Measurements from ENCODE around the gene PRORP. TPM values are rescaled to one million over a fixed set of nuclear protein-coding genes. Genes with fewer than 3 reads are reported as not detected.

PRORP gene
- total RNA-seq, 1 experiment from 2014 or later, result 34.5 TPM

DNA sequence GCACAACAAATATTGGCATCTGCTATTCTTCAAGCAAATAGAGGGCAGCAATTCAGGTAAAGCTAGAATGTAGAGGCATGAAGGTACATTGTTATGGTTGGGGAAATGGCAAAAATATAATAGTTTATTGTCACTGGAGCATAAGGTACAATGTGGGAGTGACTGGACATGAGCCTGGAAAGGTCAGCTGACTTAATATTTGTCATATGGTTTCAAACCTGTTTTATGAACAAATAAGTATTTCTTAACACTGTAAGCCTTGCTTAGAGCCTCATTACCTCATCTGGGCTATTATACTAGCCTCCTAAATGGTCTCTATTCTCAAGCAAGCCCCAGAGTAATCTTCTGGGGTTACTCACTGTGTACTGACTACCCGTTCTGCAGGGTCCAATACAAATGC is 42.6 kb upstream of the PRORP start:
- Mint-ChIP-seq H3K4me1 (ENCODE audit: low read depth, unreplicated experiment) (no peaks in the 10 kb centered on the region), H3K9me3 (ENCODE audit: unreplicated experiment) (no peaks in the 10 kb centered on the region), H3K27ac (ENCODE audit: unreplicated experiment) (no peak overlapping the region), H3K4me3 (ENCODE audit: unreplicated experiment) (no peak overlapping the region), H3K27me3 (ENCODE audit: insufficient read depth, unreplicated experiment) (no peaks in the 10 kb centered on the region), H3K36me3 (ENCODE audit: insufficient read depth, unreplicated experiment) (peaks cover 40% of the 10 kb centered on the region)
- intact Hi-C loops (cut with micrococcal nuclease; ENCODE audit: unreplicated experiment), result no loop called here
- Histone ChIP-seq H3K9me3 (no peaks in the 10 kb centered on the region), H3K27me3 (replicated peaks; ENCODE audit: control insufficient read depth, insufficient read depth, low read length) (no peaks in the 10 kb centered on the region), H3K4me3 (ENCODE audit: low read depth, low read length) (no peak overlapping the region), H3K36me3 (ENCODE audit: control insufficient read depth, insufficient read depth, low read length) (no peaks in the 10 kb centered on the region), H3K4me1 (peaks cover 11% of the 10 kb centered on the region)
- no peak for DNase-seq
- ChIA-PET CTCF (no interaction called here), POLR2A (no interaction called here)
- TF ChIP-seq, protein P1, sequence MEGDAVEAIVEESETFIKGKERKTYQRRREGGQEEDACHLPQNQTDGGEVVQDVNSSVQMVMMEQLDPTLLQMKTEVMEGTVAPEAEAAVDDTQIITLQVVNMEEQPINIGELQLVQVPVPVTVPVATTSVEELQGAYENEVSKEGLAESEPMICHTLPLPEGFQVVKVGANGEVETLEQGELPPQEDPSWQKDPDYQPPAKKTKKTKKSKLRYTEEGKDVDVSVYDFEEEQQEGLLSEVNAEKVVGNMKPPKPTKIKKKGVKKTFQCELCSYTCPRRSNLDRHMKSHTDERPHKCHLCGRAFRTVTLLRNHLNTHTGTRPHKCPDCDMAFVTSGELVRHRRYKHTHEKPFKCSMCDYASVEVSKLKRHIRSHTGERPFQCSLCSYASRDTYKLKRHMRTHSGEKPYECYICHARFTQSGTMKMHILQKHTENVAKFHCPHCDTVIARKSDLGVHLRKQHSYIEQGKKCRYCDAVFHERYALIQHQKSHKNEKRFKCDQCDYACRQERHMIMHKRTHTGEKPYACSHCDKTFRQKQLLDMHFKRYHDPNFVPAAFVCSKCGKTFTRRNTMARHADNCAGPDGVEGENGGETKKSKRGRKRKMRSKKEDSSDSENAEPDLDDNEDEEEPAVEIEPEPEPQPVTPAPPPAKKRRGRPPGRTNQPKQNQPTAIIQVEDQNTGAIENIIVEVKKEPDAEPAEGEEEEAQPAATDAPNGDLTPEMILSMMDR (IDR thresholded peaks at IDR 0.05; ENCODE audit: insufficient read depth in 1 of 2, low read depth in 1 of 2, low read length in 1 of 2, severe bottlenecking in 1 of 2, unreplicated experiment in 1 of 2), result no peak
- no TSS peak for BruUV-seq (replicated peaks)

DNA sequence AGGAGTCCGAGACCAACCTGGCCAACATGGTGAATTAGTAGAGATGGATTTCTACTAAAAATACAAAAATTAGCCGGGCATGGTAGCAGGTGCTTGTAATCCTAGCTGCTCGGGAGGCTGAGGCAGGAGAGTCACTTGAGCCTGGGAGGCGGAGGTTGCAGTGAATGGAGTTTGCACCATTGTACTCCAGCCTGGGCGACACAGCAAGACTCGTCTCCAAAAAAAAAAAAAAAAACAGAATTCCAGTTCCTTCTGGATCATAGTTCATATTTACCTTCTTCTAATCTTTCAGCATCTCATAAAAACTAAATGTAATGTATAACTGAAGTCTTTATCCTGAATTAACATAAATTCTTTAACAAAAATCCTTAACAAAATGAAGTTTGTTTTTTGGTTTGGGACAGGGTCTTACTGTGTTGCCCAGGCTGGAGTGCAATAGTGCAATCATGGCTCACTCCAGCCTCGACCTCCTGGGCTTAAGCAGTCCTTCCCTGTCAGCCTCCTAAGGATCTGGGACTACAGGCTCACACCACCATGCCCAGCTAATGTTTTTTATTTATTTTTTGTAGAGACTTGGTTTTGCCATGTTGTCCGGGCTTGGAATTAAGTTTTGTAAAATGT is 38.7 kb upstream of the PRORP start:
- Mint-ChIP-seq H3K27ac (ENCODE audit: unreplicated experiment) (no peak overlapping the region), H3K4me3 (ENCODE audit: unreplicated experiment) (no peak overlapping the region), H3K9me3 (ENCODE audit: unreplicated experiment) (no peaks in the 10 kb centered on the region), H3K36me3 (ENCODE audit: insufficient read depth, unreplicated experiment) (peaks cover 62% of the 10 kb centered on the region), H3K27me3 (ENCODE audit: insufficient read depth, unreplicated experiment) (no peaks in the 10 kb centered on the region), H3K4me1 (ENCODE audit: low read depth, unreplicated experiment) (peaks cover 10% of the 10 kb centered on the region)
- no peaks in the 10 kb centered on the region for H3K27me3 ChIP-seq (replicated peaks; ENCODE audit: control insufficient read depth, insufficient read depth, low read length)
- no peak overlapping the region for H3K4me3 ChIP-seq (ENCODE audit: low read depth, low read length)
- peaks cover 13% of the 10 kb centered on the region for H3K4me1 ChIP-seq
- CTCF ChIA-PET, result no interaction called here
- no peaks in the 10 kb centered on the region for H3K36me3 ChIP-seq (ENCODE audit: control insufficient read depth, insufficient read depth, low read length)
- DNase-seq, result no peak
- intact Hi-C loops (cut with micrococcal nuclease; ENCODE audit: unreplicated experiment), result no loop called here
- TF ChIP-seq, protein P1 (IDR thresholded peaks at IDR 0.05; ENCODE audit: insufficient read depth in 1 of 2, low read depth in 1 of 2, low read length in 1 of 2, severe bottlenecking in 1 of 2, unreplicated experiment in 1 of 2), result no peak
- H3K9me3 ChIP-seq, result no peaks in the 10 kb centered on the region
- POLR2A ChIA-PET, result interaction anchor here (0.7 kb wide), 1 partner anchor 38 kb away, joined by 4 read pairs; the partner anchor contains the start of gene PPP2R3C
- no TSS peak for BruUV-seq (replicated peaks)

- intact Hi-C loops (cut with micrococcal nuclease; ENCODE audit: unreplicated experiment), result no loop called here
- Histone ChIP-seq H3K9me3 (no peaks in the 10 kb centered on the region), H3K27me3 (replicated peaks; ENCODE audit: control insufficient read depth, insufficient read depth, low read length) (no peaks in the 10 kb centered on the region), H3K4me3 (ENCODE audit: low read depth, low read length) (no peak overlapping the region), H3K4me1 (peaks cover 20% of the 10 kb centered on the region), H3K36me3 (ENCODE audit: control insufficient read depth, insufficient read depth, low read length) (no peaks in the 10 kb centered on the region)
- ChIA-PET CTCF (no interaction called here), POLR2A (no interaction called here)
- Mint-ChIP-seq H3K9me3 (ENCODE audit: unreplicated experiment) (no peaks in the 10 kb centered on the region), H3K27ac (ENCODE audit: unreplicated experiment) (no peak overlapping the region), H3K4me1 (ENCODE audit: low read depth, unreplicated experiment) (peaks cover 10% of the 10 kb centered on the region), H3K4me3 (ENCODE audit: unreplicated experiment) (no peak overlapping the region), H3K36me3 (ENCODE audit: insufficient read depth, unreplicated experiment) (peaks cover 54% of the 10 kb centered on the region), H3K27me3 (ENCODE audit: insufficient read depth, unreplicated experiment) (no peaks in the 10 kb centered on the region)
- TF ChIP-seq, protein P1 (IDR thresholded peaks at IDR 0.05; ENCODE audit: insufficient read depth in 1 of 2, low read depth in 1 of 2, low read length in 1 of 2, severe bottlenecking in 1 of 2, unreplicated experiment in 1 of 2), result no peak
- BruUV-seq (replicated peaks), result no TSS peak
- DNase-seq, result no peak
These were observed 36.9 kb upstream of the PRORP start for GRCh38 chr14:35085441-35085840.

Measured in Caco-2 (cell line).